AG04450 (cell line): ENCODE results near the gene CBLN3. TPM values are rescaled to one million over a fixed set of nuclear protein-coding genes. Genes with fewer than 3 reads are reported as not detected.
"Not testable (repeated sequence)": the region's sequence is repeated elsewhere in the genome, so short reads cannot be mapped to it uniquely, and the experiment has no call there.

Experiments used
- CTCF ChIA-PET: fragments of 300-600, 350-600 bp; formaldehyde crosslinking; extraction: SDS; loops from one replicate; lab custom pipeline; 2022; ENCODE audit warnings: antibody characterized with exemption, inconsistent platforms; lab: Charles Lee
- POLR2A ChIA-PET: fragments of 350-600 bp; formaldehyde crosslinking; extraction: SDS; loops from one replicate; lab custom pipeline; 2021; ENCODE audit warnings: antibody characterized with exemption, inconsistent platforms; lab: Yijun Ruan, JAX
- DNase-seq: peaks from one replicate; pipeline ENCODE4 v3.0.0-alpha.2; 2011; ENCODE audit warnings: low read depth, low spot score
- H3K27ac ChIP-seq: one replicate; pipeline ENCODE4 v1.5.1; 2012; ENCODE audit warnings: low read depth, low read length, control low read depth
- H3K27me3 ChIP-seq: one replicate; pipeline ENCODE4 v1.6.0; 2012; ENCODE audit warnings: low read length; ENCODE audit not compliant: control insufficient read depth, insufficient read depth
- H3K4me3 ChIP-seq: 2 replicates; pipeline ENCODE4 v1.5.1; 2011; ENCODE audit warnings: mild to moderate bottlenecking, low read depth, low read length, control low read depth
- H3K9me3 ChIP-seq: 2 replicates; pipeline ENCODE4 v1.5.1; 2012; ENCODE audit warnings: low read length; ENCODE audit not compliant: control insufficient read depth, insufficient read depth
- CTCF ChIP-seq: IDR thresholded peaks from 2 replicates; pipeline ENCODE4 v1.5.1; 2011; ENCODE audit warnings: low read depth, low read length, control low read depth, inconsistent platforms
- polyA plus RNA-seq: library from polyadenylated mRNA; depleted of rRNA; stranded (reverse); fragments of >200 nt; gene quantifications from 2 replicates; pipeline ENCODE4 v1.2.3, GENCODE V29; 2011

Gene CBLN3
- polyA plus RNA-seq, 1 experiment: 1.8 TPM

GRCh38 chr14:24392325-24393091, 37.0 kb downstream of the CBLN3 start:
- CTCF ChIA-PET: interaction anchor here (1.0 kb wide), 1 partner anchor 18 kb away, joined by 3 read pairs; no protein-coding TSS in a partner anchor

GRCh38 chr14:24390701-24391468, 38.6 kb downstream of the CBLN3 start:
- POLR2A ChIA-PET: no interaction called here
- CTCF ChIA-PET: interaction anchor here (0.8 to 2.3 kb wide), 4 partner anchors 22 to 57 kb away, joined by 3 to 14 read pairs (median 5); no protein-coding TSS in a partner anchor
- no peak for DNase-seq
- Histone ChIP-seq H3K27ac (no peak overlapping the region), H3K4me3 (no peak overlapping the region), H3K27me3 (peaks cover 2% of the 10 kb centered on the region), H3K9me3 (no peaks in the 10 kb centered on the region)
- TF ChIP-seq CTCF: no peak

More at GRCh38 chr14:24392325-24393091, 37.0 kb downstream of the CBLN3 start:
- H3K27ac ChIP-seq: no peak overlapping the region
- no peak for DNase-seq
- peak; percentile 36; the same call in 1 of the 2 replicates for TF ChIP-seq CTCF
- H3K4me3 ChIP-seq: no peak overlapping the region
- no peaks in the 10 kb centered on the region for H3K27me3 ChIP-seq
- H3K9me3 ChIP-seq: no peaks in the 10 kb centered on the region
- POLR2A ChIA-PET: no interaction called here

- Histone ChIP-seq H3K9me3 (no peaks in the 10 kb centered on the region), H3K4me3 (no peak overlapping the region), H3K27ac (peak overlapping the region; percentile 21), H3K27me3 (peaks cover 5% of the 10 kb centered on the region)
- CTCF ChIA-PET: interaction anchor here (0.6 to 2.3 kb wide), 5 partner anchors 42 to 92 kb away, joined by 4 to 14 read pairs (median 5); no protein-coding TSS in a partner anchor
- POLR2A ChIA-PET: interaction anchor here (1.0 to 2.5 kb wide), 3 partner anchors 11 to 41 kb away, joined by 3 to 13 read pairs (median 10); no protein-coding TSS in a partner anchor
- no peak for TF ChIP-seq CTCF
- DNase-seq: no peak
Measured at GRCh38 chr14:24389226-24389848, 40.1 kb downstream of the CBLN3 start.

DNA sequence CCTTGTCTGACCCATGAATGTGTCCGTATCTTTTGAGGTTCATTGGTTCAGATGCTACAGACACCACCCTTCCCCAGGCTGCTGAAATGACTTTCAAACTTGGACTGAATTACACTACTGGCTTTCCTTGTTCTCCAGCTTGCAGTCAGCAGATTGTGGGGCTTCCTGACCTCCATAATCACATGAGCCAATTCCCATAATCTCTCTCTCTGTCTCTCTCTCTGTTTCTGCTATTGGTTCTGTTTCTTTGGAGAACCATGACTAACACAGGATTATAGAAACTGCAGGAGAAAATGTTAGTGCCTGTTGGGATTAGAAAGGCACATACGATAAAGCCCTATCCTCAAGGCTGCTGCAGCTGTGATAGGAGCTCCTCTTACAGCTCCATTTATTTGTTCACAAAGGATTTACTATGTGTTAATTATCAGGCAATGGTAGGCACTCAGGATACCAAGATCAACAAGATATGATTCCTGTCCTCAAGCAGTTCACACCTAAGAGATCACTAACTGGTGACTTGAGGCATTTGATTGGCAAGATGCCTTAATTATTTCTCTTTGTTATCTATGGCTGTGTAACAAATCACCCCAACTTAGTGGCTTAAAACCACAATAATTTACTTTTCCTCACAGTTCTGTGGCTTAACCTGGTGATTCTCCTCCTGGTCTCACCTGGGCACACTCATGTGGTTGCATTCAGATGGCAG, 40.8 kb downstream of the CBLN3 start:
- ChIA-PET CTCF (interaction anchor here (1.0 to 2.6 kb wide), 5 partner anchors 28 to 91 kb away, joined by 3 to 14 read pairs (median 5); no protein-coding TSS in a partner anchor), POLR2A (interaction anchor here (1.0 to 2.5 kb wide), 3 partner anchors 10 to 42 kb away, joined by 3 to 13 read pairs (median 10); no protein-coding TSS in a partner anchor)
- Histone ChIP-seq H3K9me3 (no peaks in the 10 kb centered on the region), H3K27me3 (peaks cover 9% of the 10 kb centered on the region), H3K4me3 (no peak overlapping the region), H3K27ac (peak overlapping the region; percentile 21)
- DNase-seq: no peak
- no peak for TF ChIP-seq CTCF

GRCh38 chr14:24387579-24387978, 41.9 kb downstream of the CBLN3 start:
- not testable (repeated sequence) for DNase-seq, H3K4me3 ChIP-seq
- CTCF ChIA-PET: interaction anchor here (1.0 to 2.6 kb wide), 2 partner anchors 27 to 44 kb away, joined by 3 to 14 read pairs; no protein-coding TSS in a partner anchor

More at GRCh38 chr14:24387579-24387978, 41.9 kb downstream of the CBLN3 start:
- not testable (repeated sequence) for H3K9me3 ChIP-seq, H3K27me3 ChIP-seq, H3K27ac ChIP-seq
- POLR2A ChIA-PET: interaction anchor here (2.5 kb wide), 1 partner anchor 9 kb away, joined by 13 read pairs; no protein-coding TSS in a partner anchor
